ENCODE results near the gene PKNOX2. TPM values are rescaled to one million over a fixed set of nuclear protein-coding genes. Genes with fewer than 3 reads are reported as not detected.

Gene PKNOX2
- total RNA-seq, 1 donor from 2014 or later = 41.8 TPM

GRCh38 chr11:125183641-125184040, 19.1 kb downstream of the PKNOX2 start:
- Mint-ChIP-seq H3K36me3 (ENCODE audit: low read depth, unreplicated experiment) (peaks cover 16% of the 10 kb centered on the region), H3K4me1 (ENCODE audit: unreplicated experiment) (peaks cover 33% of the 10 kb centered on the region), H3K4me3 (ENCODE audit: unreplicated experiment) (no peak overlapping the region), H3K27ac (ENCODE audit: unreplicated experiment) (no peak overlapping the region), H3K27me3 (ENCODE audit: unreplicated experiment) (peaks cover 5% of the 10 kb centered on the region), H3K9me3 (ENCODE audit: unreplicated experiment) (no peaks in the 10 kb centered on the region)
- no peak for DNase-seq (ENCODE audit: low spot score)
- no peak for TF ChIP-seq CTCF (IDR thresholded peaks at IDR 0.05; ENCODE audit: unreplicated experiment)

GRCh38 chr11:125188021-125188420, 23.5 kb downstream of the PKNOX2 start:
- no peak for TF ChIP-seq CTCF (IDR thresholded peaks at IDR 0.05; ENCODE audit: unreplicated experiment)

GRCh38 chr11:125190566-125190965, 26.0 kb downstream of the PKNOX2 start:
- TF ChIP-seq CTCF (IDR thresholded peaks at IDR 0.05; ENCODE audit: unreplicated experiment) = no peak
- peak overlapping the region; percentile 8 for H3K4me3 Mint-ChIP-seq (ENCODE audit: unreplicated experiment)
- no peak for DNase-seq (ENCODE audit: low spot score)
- H3K9me3 Mint-ChIP-seq (ENCODE audit: unreplicated experiment) = no peaks in the 10 kb centered on the region
- H3K27ac Mint-ChIP-seq (ENCODE audit: unreplicated experiment) = peak overlapping the region; percentile 42
- H3K27me3 Mint-ChIP-seq (ENCODE audit: unreplicated experiment) = peaks cover 16% of the 10 kb centered on the region
- peaks cover 24% of the 10 kb centered on the region for H3K36me3 Mint-ChIP-seq (ENCODE audit: low read depth, unreplicated experiment)
- H3K4me1 Mint-ChIP-seq (ENCODE audit: unreplicated experiment) = peaks cover 60% of the 10 kb centered on the region

More at GRCh38 chr11:125188021-125188420, 23.5 kb downstream of the PKNOX2 start:
- Mint-ChIP-seq H3K4me1 (ENCODE audit: unreplicated experiment) (peaks cover 45% of the 10 kb centered on the region), H3K36me3 (ENCODE audit: low read depth, unreplicated experiment) (peaks cover 30% of the 10 kb centered on the region), H3K27ac (ENCODE audit: unreplicated experiment) (no peak overlapping the region), H3K4me3 (ENCODE audit: unreplicated experiment) (no peak overlapping the region), H3K27me3 (ENCODE audit: unreplicated experiment) (peaks cover 13% of the 10 kb centered on the region), H3K9me3 (ENCODE audit: unreplicated experiment) (no peaks in the 10 kb centered on the region)
- DNase-seq (ENCODE audit: low spot score) = no peak

- Mint-ChIP-seq H3K27me3 (ENCODE audit: unreplicated experiment) (peaks cover 16% of the 10 kb centered on the region), H3K4me3 (ENCODE audit: unreplicated experiment) (peak overlapping the region; percentile 52)
Observed at GRCh38 chr11:125192183-125192582, 27.6 kb downstream of the PKNOX2 start.

More at GRCh38 chr11:125192183-125192582, 27.6 kb downstream of the PKNOX2 start:
- no peak for TF ChIP-seq CTCF (IDR thresholded peaks at IDR 0.05; ENCODE audit: unreplicated experiment)
- Mint-ChIP-seq H3K36me3 (ENCODE audit: low read depth, unreplicated experiment) (peaks cover 29% of the 10 kb centered on the region), H3K9me3 (ENCODE audit: unreplicated experiment) (no peaks in the 10 kb centered on the region), H3K4me1 (ENCODE audit: unreplicated experiment) (peaks cover 60% of the 10 kb centered on the region), H3K27ac (ENCODE audit: unreplicated experiment) (peak overlapping the region; percentile 92)
- DNase-seq (ENCODE audit: low spot score) = peak; percentile 70

Data from endothelial cell (in vitro differentiated cells).